Measurements from ENCODE around the gene TRIM14.

DNA sequence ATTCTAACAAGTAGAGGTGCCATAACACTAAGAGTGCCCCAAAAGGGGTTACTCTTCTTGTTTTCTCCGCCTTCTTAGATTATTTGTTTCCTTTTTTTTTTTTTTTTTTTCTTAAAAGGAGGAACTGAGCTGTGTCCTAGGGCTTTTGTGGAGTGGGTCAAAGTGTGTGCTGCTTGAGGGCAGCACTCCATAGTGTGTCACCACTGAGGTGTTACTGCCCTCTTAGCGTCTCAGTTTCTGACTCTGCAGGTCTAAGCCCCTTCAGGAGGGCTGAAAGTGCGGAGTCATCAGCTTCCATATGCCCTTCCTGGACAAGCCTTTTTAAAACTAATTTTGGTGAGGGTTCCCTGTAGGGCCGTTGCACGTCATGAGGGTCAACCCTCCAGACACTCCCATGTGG is 75.1 kb downstream of the TRIM14 start:
- no peak for TF ChIP-seq POLR2A (IDR thresholded peaks at IDR 0.05; ENCODE audit: low read depth, low read length)
- no peak for TF ChIP-seq POLR2AphosphoS5 (IDR thresholded peaks at IDR 0.05; ENCODE audit: low read depth, low read length)
- no peak for TF ChIP-seq TAF1 (IDR thresholded peaks at IDR 0.05; ENCODE audit: low read depth, low read length)
- peak; percentile 33; the same call in 1 of the 2 replicates for TF ChIP-seq SPI1 (IDR thresholded peaks at IDR 0.05; ENCODE audit: low read depth, low read length)

Data from GM12891 (cell line).